ENCODE results near the gene NTMT2.

NTMT2 gene

GRCh38 chr1:170153417-170153816 is 7.7 kb downstream of the NTMT2 start:
- TF ChIP-seq POLR2A (IDR thresholded peaks at IDR 0.05; ENCODE audit: extremely low read depth, insufficient read length) (no peak), MYC (IDR thresholded peaks at IDR 0.05; ENCODE audit: low read depth, low read length) (no peak), CTCF (IDR thresholded peaks at IDR 0.05; ENCODE audit: low read depth, low read length) (no peak), MAX (IDR thresholded peaks at IDR 0.05; ENCODE audit: low read depth, low read length) (no peak)
- DNase-seq (ENCODE audit: low read depth), result no peak
- no peak overlapping the region for H3K4me3 ChIP-seq (ENCODE audit: low read depth, low read length)

GRCh38 chr1:170155055-170155454 is 9.3 kb downstream of the NTMT2 start:
- H3K4me3 ChIP-seq (ENCODE audit: low read depth, low read length), result no peak overlapping the region
- DNase-seq (ENCODE audit: low read depth), result no peak
- no peak for TF ChIP-seq MAX (IDR thresholded peaks at IDR 0.05; ENCODE audit: low read depth, low read length)
- no peak for TF ChIP-seq CTCF (IDR thresholded peaks at IDR 0.05; ENCODE audit: low read depth, low read length)
- TF ChIP-seq MYC (IDR thresholded peaks at IDR 0.05; ENCODE audit: low read depth, low read length), result no peak
- TF ChIP-seq POLR2A (IDR thresholded peaks at IDR 0.05; ENCODE audit: extremely low read depth, insufficient read length), result no peak

- H3K4me3 ChIP-seq (ENCODE audit: low read depth, low read length), result no peak overlapping the region
- no peak for DNase-seq (ENCODE audit: low read depth)
- TF ChIP-seq POLR2A (IDR thresholded peaks at IDR 0.05; ENCODE audit: extremely low read depth, insufficient read length) (no peak), MYC (IDR thresholded peaks at IDR 0.05; ENCODE audit: low read depth, low read length) (no peak), CTCF (IDR thresholded peaks at IDR 0.05; ENCODE audit: low read depth, low read length) (no peak), MAX (IDR thresholded peaks at IDR 0.05; ENCODE audit: low read depth, low read length) (no peak)
Measured at GRCh38 chr1:170156594-170156993, 10.8 kb downstream of the NTMT2 start.

- DNase-seq (ENCODE audit: low read depth), result no peak
- H3K4me3 ChIP-seq (ENCODE audit: low read depth, low read length), result no peak overlapping the region
- TF ChIP-seq MYC (IDR thresholded peaks at IDR 0.05; ENCODE audit: low read depth, low read length) (no peak), CTCF (IDR thresholded peaks at IDR 0.05; ENCODE audit: low read depth, low read length) (no peak), POLR2A (IDR thresholded peaks at IDR 0.05; ENCODE audit: extremely low read depth, insufficient read length) (no peak), MAX (IDR thresholded peaks at IDR 0.05; ENCODE audit: low read depth, low read length) (no peak)
Measured at GRCh38 chr1:170157820-170158219, 12.1 kb downstream of the NTMT2 start.

- H3K4me3 ChIP-seq (ENCODE audit: low read depth, low read length), result no peak overlapping the region
- TF ChIP-seq CTCF (IDR thresholded peaks at IDR 0.05; ENCODE audit: low read depth, low read length), result no peak
- TF ChIP-seq MYC (IDR thresholded peaks at IDR 0.05; ENCODE audit: low read depth, low read length), result no peak
- TF ChIP-seq POLR2A (IDR thresholded peaks at IDR 0.05; ENCODE audit: extremely low read depth, insufficient read length), result no peak
- TF ChIP-seq MAX (IDR thresholded peaks at IDR 0.05; ENCODE audit: low read depth, low read length), result no peak
- no peak for DNase-seq (ENCODE audit: low read depth)
Measured at GRCh38 chr1:170162459-170163246, 16.9 kb downstream of the NTMT2 start.

Data from NB4 (cell line).